HG02759 (cell line): ENCODE measurements around the gene ISYNA1.

ENCODE experiments used
- ATAC-seq: cut with Tn5 transposase; IDR thresholded peaks from one replicate; pipeline ENCODE4 v1.9.1; 2021; ENCODE audit warnings: mild to moderate bottlenecking, moderate library complexity; ENCODE audit not compliant: unreplicated experiment

Gene ISYNA1

DNA sequence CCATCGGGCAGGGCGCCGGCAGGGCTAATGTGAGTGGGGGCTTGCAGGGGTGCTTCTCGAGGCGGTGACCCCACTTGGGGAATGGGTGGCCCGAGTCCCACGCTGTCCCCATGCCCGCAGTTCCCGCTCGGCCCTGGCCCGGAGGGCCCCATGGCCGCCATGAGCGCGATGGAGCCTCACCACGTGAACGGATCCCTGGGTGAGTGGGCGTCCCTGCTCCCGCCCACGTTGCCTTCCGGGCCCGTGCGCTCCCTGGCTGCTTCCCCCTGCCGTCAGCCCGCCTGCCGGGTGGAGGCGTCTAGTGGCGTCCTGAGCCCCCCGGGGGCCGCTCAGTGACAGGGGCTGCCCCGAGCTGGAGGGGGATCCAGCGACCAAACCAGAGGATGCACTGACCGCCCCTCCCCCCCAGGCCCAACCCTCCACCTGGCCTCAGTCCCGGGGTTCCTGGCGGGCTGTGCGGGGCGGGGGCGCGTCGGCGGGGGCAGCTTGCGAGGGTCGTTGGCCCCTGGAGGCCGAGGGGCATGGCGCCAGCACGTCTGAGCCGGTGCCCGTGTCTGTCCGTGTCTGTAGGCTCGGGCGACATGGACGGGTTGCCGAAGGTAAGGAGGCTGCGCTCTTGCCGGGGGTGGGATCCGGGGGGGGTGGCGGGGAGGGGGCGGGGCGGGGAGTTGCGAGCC lies 4.8 kb downstream of the ISYNA1 start:
- no peak for ATAC-seq

DNA sequence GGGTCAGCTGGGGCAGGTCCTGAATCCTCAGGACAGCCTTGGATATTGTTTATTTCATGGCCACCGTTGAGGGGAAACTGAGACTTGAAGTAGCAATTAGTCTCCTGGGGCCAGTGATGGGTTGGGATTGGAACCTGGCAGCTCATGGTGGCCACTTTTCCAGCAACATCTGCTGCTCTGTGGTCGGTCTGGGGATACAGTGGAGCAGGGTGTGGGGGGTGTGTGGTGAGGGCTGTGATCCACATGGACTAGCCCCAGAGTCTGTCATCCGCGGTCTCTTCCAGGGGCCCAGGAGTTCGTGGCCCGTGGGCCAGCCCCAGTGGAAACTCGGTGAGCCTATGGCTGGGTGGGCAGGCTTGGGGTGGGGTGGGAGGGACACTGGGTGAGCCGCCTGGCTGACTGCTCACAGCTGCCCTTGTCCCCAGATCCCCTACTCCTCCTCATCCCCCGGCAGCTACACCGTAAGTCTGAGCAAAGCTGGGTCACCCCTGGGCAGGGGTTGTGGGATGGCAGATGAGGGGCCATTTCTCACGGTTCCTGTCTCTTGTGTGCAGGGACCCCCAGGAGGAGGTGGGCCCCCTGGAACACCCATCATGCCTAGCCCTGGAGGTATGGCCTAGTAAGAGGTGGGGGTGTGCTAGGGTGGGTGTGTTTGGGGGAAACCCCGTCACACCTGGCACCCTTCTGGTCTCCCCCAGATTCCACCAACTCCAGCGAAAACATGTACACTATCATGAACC lies 5.5 kb downstream of the ISYNA1 start:
- no peak for ATAC-seq

DNA sequence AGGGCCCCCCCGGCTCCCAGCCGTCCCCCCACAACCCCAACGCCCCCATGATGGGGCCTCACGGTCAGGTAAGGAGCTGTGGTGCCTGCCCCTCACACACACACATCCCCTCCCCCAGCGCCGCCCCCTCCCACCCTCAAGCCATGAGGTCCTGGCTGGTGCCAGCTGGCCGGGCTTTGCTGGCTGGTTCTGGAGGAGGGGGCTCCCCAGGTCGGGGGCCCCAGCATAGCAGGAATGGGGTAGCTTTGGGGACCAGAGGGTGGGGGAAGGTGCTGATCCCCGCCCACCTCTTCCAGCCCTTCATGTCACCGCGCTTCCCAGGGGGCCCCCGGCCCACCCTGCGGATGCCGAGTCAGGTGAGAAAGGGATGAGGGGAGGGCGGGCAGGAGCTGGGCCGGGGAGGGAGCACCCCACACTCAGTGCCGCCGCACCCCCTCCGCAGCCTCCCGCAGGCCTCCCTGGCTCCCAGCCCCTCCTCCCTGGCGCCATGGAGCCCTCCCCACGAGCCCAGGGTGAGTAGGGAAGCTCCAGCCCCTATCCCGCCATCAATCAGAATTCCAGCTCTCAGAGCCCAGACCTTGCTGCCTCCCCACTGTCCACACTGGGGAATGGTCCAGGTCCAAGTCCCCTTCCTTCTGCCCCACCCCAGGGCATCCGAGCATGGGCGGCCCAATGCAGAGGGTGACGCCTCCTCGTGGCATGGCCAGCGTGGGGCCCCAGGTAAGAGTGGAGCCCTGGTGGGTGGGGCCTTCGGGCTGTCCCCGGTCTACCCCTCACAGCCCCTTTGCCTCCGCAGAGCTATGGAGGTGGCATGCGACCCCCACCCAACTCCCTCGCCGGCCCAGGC lies 6.4 kb downstream of the ISYNA1 start:
- ATAC-seq = no peak

DNA sequence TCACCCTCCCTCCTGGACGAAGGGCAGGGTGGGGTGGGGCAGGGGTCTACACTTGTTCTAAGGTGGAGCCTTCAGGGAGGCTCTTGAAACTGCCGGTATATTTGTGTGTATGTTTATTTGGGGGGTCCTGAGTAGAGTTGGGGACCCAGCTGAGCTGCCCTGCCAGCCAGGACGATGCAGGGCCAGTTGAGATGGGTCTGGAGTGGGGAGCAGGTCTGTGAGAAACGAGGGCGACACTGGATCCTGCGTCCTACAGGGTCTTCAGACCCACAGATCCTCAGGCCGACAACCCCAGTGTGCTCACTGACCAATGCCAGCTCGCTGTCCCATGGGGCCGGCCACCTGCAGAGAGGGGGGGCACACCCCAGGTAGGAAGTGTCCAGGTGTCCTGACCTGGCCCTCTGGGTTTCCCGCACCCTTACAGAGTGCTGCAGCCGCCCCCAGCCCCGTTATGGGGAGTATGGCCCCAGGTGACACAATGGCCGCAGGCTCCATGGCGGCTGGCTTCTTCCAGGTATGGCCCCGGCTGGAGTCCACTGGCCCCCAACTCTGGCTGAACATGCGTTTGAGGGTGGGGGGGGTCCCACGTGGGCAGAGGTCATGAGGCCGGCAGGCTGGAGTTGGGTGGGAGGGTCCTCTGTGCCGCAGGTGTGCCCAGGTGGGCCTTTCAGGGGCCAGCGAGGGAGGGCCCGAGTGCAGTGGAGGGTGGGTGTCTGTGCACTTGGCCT lies 7.4 kb downstream of the ISYNA1 start:
- no peak for ATAC-seq

DNA sequence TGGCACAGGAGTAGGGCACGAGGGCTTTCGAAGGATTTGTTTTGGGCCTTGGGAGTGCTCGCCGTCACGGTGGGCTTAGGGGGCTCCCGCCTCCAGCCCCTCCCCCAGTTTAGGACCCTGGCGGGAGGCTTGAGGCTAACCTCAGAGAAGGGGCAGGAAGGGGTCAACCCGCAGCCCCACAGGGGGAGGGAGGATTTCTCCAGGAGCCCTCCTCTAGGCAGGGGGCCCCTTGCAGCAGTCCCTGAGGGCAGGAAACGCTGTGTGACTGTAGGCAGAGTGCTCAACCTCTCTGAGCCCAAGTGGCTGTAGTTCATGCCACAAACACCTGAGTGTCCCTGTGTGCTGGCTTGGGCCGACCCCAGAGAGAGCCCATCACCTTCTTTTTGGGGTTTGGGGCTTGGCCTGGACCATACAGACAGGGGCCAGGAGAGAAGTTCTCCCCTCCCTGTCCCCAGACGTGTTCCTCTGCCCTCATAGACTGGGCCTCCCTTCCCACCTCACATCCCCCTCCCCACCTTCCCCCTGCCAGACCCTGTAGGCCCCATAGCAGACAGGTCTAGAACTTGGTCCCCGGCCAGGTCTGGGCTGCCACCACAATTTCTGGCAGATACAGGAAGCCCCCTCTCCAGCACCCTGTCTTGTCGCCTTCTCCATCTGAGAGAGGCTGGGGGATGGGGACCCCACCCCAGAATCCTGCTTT lies 8.1 kb downstream of the ISYNA1 start:
- no peak for ATAC-seq

DNA sequence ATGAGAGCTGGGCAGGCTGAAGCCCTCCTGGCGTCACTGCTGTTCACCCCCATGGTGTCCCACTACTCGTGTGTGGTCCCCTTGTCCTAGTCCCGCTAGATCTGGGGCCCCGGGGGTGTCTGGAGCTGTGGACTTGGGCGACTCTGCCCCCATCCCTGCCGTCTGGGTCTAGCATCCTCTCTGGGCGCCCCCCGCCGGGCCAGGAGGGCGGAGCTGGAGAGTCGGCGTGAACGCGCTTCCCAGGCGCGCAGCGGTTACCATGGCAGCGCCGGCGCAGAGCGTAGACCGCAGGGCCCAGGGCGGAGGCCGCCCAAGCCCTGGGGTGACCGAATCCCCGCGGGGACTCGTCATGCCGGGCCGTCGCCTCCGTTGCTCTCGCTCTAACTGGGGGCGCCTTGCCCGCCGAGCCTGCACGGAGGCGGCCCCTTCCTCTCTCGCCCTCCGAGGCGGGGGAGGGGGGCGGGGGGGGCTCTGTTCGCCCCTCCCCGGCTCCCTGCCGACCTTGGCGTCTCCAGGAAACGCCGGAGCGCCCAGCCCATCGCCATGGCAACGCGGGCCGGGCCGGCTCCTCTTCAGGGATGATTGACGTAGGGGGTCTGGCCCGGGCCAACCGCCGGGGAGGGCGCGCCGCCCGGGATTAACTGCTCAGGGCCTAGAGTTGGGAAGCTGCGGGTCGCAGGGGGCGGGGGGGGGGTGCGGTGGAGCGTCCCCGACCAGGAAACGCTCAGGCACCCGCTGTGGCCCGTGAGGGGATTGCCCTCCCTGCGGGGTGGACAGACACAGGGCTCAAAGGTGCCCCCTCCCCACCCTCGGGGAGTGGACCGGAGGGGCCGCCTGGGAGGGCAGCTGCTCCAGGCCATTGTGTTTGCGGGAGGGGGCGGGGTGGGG lies 8.9 kb downstream of the ISYNA1 start:
- ATAC-seq = peak; percentile 73

DNA sequence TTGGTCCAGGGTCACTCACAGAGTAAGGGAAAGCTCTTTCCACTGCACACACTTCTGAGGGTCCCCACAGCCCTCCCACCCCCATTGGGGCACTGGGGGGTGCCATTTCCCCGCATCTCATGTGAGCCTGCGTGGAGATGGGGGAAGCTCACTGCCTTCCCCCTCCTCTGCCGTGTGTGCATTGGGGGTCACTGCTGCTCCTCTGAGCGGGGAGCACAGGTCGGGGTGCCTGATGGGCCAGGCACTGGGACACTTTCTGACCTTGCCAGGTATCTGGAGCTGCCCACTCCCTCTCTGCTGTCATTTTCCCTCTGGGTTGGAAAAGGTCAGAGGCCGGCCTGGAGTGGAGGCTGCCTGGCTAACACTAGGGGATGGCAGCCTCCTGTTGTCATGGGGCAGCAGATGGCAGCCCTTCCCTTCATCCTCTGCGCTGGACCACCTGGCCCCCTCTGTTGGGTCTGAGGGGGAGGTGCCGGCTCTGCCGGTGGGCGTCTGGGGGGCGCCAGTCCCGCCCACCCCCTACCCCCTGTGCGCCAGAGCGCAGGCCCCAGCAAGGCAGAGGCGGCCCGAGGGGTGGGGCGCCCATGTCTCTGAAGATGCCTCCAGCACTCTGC lies 9.7 kb downstream of the ISYNA1 start:
- ATAC-seq = no peak

DNA sequence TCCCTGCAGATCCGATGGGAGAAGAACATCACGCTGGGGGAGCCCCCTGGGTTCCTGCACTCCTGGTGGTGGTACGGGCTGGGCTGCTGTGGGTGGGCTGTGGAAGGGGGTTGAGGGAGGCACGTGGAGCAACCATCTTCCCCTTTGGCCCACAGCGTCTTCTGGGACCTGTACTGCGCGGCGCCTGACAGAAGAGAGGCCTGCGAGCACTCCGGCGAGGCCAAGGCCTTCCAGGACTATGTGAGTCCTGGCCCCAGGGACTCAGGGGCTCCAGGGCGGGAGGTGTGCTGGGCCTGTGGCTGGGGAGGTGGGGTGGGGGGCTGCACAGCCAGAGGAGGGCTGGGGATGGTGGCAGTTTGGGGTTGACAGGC lies 10.2 kb downstream of the ISYNA1 start:
- ATAC-seq = no peak

DNA sequence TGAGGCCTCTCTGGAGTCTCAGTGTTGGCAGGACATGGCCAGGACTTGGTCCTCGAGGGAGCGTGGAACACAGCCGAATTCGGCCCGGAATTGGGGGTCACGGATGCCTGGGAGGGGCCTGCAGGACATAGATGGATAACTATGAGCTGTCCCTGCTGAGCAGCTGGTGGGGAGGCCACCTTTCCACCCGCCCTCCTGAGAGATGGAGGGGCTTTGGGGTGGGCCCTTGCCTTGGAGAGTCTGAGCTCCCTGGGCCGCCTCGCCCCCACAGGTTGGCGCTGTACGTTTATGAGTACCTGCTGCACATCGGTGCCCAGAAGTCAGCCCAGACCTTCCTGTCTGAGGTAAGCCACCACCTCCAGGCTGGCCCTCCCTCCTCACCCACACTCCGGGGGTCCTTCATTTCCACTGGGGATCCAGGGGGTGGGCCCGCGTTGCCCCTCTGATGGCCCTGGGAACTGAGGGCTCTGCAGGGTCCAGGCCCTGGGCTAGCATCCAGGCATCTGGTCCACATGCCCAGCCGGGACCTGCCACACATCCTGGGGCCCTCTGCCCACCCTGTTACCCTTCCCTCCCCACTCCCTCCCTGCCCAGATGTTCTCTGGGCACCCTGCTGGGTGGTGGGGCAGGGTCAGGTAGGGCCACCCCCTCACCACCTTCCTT lies 10.7 kb downstream of the ISYNA1 start:
- no peak for ATAC-seq

DNA sequence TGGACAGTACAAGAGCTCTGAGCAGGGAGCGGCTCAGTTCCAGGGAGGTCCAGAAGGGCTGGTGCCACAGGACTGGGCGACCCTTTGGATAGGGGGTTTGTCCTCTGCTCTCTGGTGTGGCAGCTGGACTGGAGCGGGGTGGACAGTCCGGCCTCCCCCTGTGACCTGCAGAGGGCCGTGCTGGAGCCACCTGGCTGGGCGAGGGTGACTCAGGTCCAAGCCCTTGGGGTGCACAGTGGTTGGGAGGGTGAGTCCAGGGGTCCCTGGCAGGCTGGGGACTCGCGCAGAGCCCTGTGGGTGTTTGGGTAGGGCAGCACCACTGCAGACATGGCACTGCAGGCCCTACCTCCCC lies 11.5 kb downstream of the ISYNA1 start:
- ATAC-seq = no peak

DNA sequence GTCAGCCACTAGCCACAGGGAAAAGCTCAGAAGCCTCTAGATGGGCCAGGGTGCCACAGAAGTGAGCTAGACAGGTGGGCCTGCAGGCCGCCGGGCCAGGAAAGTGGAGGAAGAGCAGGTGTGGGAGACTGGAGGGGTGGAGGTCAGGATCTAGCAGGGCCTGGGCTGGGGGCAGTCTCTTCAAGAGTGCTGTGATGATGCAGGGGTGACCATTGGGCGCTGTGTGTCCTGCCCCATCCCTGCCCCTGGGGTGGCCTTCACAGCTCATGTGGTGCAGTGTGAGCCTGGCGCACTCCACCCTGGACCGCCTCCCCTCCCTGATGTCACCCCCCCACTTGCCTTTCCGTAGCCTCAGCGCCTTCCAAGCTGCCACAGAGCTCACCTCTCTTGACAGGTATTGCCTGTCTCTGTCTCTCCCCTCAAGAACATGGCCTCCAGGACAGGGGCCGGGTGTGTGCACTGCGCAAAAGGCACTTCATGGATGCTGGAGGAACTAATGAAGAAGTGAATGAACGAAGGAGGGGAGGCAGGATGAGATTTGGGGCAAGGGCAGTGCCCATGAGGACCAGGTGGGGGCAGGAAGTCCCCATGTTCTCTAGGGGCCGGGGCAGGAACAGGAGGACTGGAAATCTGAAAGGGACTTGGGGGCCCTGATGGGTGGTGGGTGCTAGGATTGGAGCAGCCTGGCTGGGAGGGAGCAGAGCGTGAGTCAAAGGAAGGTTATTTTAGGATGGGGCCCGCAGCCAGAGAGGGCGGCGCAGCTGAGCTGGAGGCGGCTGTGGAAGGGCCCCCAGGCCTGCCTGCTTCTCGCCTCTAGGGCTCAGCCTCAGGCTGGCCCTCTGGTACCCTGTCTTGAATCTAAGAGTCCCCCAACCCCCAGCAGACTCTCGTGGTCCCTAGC lies 12.2 kb downstream of the ISYNA1 start:
- no peak for ATAC-seq

DNA sequence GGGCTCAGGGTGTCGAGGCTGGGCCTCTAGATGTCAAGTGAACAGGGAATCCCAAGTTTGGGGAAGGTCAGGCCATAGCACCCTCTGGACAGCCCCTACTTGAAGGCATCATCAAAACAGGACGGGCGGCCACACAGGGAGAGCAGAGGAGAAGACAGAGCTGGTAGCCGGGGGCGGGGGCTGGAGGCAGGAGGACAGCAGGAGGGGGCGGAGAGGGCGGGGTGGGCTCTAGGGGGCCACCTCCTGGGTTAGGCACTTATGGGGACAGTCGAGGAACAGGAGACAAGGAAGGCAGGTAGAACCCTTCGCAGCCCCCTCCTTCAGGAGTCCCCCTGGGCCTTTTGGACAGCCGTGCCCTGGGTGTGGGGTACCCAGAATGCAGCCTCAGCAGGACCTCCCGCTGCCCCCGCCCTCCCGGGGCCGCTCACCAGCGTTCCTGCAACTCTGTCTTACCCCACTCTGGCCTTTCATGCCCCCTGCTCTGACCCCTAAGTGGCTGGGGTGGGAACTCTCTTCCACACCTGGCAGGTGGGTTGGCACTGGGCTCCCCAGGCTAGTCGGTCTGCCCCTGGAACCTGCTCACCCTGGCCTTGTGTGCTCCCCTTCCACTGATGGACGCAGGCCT lies 12.9 kb downstream of the ISYNA1 start:
- ATAC-seq = no peak

DNA sequence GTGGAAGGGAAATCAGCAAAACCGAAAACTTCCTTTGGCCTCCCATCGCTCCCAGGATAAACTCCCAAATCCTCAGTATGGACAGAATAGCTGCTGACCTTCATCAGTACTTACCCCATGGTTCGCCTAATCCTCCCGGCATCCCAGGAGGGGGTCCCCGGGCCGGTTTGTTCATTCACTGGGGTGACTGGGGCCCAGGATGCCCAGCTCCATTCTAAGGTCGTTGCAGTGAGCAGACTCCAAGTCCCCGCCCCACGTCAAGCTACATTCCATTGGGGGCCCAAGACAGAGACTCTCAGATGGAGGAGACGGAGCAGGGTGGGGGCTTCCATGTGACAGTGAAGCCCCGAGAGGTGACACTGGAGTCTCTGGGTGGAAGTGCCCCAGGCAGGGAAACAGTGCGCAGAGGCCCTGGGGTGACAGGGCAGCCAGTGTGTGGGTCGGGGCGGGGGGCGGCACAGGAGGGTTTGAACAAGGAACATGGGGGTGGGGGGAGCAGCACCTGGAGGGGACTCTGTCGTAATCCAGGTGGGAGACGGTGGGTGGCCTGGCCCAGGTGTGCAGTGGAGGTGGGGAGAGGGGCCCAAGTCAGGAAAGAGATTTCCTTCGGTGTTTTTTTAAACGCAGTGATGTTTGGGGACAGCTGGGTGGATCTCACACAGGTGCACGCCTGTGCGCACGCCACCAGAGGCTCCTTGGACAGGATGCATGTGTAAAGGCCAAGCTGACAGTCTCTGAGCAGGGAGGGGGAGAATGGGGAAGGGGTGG lies 13.6 kb downstream of the ISYNA1 start:
- ATAC-seq = no peak

DNA sequence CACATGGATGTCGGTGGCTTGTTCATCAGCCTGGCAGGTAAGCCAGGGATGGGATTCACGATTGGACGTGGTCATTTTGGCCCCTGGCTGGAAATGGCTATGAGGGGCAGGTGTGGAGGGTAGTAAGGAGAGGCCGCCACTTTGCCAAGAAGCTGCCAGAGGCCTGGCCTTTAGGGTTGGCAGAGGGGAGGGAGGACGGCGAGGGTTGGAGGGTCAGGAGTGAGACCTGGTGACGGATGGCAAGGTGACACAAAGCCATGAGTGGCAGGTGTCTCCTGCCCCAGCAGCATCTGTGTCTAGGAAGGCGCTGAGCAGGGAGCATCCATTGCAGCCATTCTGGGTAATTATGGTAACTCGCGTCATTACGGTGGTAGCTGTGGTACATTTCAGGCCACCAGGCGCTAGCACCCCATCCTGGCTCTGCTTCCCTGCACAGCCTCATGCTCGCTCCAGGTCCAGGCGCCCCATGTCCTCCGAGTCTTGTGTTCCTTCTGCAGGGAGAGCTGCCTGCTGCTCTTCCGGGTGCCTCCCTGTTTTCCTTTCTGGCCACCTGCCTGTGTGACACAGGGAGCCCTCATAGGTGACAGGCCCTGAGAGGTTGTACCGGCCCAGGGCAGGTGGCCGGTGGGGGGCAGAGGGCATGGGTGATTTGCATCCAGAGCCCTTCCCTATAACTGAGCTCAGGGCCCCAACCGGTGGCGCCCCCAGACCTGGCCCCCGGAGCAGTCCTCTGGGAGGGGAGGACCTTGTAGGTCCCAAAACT lies 14.5 kb downstream of the ISYNA1 start:
- ATAC-seq = no peak

DNA sequence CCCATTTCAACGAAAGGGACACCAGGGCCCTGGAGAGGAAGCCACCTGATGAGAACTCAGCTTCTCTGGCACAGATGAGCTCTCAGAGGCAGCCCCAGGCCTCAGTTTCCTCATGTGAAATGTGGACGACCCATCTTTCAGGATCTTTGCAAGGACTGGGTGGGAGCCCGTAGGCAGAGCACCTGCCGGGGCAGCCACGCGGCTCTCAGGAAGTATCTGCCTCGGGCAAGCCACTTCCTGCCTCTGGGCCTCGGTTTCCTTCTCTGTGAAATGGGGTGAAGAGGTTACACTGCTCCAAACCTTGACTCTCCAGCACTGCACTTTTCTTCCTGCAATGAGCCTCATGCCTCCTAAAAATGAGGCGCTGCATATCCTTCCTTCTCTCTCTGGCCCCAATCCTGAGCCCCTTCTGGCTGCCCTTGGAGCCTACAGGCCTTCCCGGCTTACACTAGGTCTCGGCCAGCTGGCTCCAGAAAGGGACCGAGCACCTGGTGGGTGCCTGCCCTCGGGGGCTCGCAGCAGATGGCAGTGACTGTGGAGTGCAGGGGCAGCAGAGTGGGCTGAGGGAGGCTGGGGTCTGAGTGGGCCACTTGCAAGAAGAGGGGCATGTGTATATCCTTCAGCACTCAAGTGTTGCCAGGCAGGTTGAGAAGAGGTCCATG lies 15.3 kb downstream of the ISYNA1 start:
- ATAC-seq = no peak
